ENCODE results near the gene TNFRSF1B.

Gene TNFRSF1B

DNA sequence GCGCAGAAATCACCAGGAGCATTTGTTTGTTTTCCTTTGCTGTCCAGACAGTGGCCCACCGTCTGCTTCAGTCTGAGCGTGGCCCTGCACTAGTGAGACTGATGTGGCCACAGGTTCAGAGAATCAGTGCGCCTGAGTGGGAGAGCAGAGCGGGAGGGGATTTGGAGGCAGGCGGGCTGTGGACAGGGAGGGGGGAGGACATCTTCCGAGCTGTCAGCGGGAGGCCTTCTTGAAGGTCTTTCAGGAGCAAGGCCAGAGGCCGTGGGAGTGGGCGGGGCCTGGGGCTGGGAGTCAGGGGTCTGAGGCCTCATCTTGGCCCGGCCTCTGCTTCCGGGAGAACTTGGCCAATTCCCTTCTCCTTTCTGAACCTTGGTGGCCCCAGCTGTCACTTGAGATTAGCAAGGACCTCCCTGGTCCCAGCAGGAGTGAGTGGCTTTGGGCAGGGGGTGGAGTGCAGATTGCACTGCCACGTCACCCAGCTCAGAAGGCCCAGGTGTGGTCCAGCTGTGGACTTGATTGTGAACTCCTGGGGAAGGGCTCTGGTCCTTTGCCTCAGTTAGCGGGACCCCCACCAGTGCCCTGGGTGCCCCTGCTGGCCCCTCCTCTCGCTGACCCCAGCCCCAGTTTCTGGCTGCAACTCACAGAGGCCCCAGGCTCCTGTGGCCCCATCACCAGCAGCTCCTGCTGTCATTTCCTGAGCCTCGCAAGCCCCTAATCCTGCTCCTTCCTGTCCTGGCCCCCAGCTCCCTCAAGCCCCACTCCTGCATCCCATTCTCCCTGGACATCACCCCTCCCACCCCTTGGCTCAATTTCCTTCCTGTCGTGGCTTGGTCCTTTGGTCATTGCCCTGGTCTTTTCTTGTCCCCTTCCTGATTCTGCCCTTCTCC is 8.4 kb downstream of the TNFRSF1B start:
- DNase-seq, result peak in 4 of 56 donors; percentile 14 to 30 (median 21)

DNA sequence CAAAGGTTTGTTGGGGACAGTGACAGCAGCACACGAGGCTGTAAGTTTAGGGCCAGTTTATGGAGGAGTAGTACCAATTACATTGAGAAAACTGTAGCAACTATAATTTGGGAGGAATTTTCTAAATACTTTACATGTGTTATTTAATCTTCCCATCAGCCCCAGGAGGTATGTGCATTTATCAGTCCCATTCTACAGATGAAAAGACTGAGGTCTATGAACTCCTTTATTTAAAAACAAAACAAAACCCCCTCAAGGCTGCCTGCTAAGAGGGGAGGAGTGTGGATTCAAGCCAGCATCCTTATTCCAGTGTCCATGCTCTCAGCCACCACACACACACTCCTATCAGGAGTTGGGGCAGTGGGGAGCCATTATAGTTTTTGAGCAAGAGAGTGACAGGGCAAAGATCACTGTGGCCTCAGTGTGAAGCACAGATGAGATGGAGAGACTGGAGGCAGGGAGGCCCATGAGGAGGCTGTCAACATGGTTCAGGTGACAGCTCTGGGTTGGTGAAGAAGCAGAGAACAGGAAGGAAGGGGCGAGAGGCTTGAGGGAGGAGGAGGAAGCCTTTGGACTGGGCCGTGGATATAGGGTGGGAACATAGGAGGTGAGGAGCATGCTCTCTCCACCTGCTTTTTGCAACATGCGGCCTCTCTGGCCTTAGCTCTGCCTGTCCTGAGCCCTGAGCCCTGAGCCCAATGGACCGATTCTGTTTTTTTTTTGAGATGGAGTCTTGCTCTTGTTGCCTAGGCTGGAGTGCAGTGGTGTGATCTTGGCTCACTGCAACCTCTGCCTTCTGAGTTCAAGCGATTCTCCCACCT is 9.7 kb downstream of the TNFRSF1B start:
- no peak for DNase-seq

DNA sequence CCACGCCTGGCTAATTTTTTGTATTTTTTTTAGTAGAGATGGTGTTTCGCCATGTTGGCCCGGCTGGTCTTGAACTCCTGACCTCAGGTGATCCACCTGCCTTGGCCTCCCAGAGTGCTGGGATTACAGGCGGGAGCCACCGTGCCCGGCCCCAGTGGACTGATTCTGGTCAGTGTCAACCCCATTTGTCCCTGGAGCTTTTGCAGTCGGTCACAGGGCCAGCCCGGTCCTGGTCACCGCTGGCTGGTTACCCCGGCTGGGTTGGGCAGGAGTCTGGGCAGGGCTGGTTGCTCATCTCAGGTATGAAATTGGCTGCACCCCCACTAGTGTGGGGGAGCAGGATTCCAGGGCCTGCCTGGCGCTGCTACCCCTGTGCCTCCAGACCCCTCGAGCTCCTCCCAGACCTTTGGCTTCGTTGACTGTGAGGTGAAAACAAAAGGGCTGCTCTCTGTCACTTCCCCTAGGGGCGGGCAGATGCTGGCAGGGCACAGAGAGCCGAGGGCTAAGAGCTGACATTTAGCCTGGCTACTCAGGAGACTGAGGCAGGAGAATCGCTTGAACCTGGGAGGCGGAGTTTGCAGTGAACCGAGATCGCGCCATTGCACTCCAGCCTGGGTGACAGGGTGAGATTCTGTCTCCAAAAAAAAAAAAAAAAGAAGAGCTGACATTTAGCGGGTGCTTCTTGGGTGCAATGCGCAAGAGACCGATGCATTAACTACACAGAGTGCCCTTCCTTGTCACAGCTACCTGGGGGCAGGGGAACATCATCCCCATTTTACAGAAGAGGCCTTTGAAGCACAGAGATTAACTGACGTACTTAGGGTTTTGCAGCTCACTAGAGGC is 10.6 kb downstream of the TNFRSF1B start:
- DNase-seq, result no peak

DNA sequence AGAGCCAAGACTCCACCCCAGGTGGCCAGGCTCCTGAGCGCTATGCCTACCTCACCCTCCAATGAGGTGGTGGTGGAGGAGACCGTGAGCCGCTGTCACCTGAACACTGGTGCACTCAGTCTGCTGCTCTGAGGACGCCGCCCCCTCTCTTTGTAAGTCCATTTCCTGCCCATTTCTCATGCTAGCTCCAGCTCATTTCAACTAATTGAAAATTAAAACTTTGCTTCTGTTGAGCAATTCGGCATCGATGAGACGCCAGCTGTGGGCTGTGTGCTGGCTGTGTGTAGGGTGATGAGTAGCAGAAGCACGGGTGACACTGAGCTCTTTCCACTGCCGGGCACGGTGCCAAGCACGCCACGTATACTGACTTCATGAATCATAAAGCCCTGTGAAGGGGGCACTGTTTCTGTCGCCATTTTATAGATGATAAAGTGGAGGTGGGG is 11.2 kb downstream of the TNFRSF1B start:
- DNase-seq, result peak in 6 of 56 donors; percentile 10 to 62 (median 27)

DNA sequence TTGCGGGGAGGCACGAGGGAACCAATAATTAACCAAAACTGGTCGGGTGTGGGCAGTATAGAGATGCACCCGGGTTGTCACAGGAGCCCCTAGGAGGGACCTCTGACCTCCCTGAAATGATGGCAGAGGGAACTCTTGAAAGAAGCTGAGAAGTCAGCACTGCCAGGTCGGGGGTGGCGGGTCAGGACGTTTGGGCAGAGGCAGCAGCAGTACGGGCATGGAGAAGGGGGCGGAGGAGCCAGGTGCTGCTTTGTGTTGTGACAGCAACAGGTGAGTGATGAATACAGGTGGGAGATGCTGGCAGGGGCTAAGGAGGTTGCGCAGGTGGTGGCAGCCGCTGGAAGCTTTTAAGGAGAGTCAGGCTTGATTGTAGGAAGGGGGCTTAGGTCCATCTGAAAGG is 11.7 kb downstream of the TNFRSF1B start:
- DNase-seq, result no peak

DNA sequence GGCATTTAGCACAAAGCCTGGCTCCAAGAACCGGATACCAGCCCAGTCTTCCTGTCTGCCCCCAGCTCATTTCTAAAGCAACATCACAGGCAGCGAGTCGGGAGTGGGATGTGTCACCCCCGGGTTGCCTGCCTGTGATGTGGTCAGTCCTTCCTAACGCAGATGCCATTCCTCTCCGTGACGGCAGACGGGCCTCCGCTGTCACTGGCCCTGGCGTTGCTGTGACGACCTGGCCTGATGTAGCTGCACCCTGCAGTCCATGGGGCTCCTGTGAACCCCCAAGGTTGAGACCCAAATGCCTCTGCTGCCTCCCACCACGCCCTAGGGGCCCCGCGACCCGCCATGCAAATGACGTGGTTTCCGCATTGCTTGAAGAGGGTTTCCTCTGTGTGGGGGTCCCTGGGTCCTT is 12.3 kb downstream of the TNFRSF1B start:
- peak in 2 of 56 donors; percentile 13 to 17 for DNase-seq

DNA sequence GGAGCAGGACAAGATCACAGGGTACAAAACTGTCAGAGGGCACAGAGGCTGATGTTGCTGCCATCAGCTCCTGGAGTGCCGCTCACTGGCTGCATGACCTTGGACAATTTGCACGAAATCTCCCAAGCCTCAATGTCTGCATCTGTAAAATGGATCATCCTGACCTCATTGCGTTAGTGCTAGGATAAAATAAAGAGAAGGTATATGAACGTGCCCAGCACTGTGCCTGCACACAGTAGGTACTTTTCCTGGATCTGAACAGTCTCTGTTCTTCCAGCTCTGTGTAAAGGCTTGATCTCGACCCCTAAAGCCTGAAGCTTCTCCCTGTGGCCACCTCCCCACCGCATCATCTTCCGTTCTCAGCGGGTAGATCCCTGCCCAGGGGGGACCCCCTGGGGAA is 12.9 kb downstream of the TNFRSF1B start:
- no peak for DNase-seq

DNA sequence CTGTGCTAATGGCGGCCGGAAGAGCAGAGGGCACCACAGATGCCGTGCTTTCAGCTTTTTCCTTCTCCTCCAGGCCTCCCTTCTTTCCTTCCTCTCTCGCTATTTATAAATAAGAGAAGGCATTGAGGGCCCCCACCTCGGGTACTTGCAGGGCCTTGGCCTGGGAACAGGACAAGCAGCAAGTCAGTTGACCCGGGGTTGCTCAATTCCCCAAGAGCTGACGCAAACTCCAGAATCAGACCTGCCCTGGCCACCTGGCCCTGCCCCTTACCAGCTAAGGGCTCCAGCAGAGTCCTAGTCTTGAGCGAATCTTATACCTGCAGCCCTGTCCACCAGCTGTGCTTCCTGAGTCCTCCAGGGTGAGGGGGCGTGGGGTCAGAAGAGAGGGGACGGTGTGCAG is 13.5 kb downstream of the TNFRSF1B start:
- peak in 33 of 56 donors; percentile 3 to 63 (median 28) for DNase-seq

DNA sequence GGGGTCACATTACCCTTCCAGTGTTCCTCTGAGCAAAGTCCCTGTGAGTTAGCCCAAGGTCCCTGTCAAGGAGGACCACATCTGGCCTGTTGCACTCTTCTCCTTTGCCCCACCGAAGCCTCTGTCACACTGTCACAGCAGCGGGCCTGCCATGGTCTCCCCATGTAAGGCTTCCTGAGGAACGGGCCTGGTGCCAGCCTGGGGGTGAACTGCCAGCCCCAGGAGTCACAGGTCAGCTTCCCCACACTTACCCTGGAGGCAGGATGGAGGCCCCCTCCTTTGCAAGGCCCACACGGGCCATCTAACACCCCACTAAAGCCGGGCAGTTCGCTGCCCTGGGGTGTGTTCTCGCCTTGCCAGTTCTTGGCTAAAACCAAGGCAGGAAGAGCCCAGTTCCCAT is 14.1 kb downstream of the TNFRSF1B start:
- no peak for DNase-seq

DNA sequence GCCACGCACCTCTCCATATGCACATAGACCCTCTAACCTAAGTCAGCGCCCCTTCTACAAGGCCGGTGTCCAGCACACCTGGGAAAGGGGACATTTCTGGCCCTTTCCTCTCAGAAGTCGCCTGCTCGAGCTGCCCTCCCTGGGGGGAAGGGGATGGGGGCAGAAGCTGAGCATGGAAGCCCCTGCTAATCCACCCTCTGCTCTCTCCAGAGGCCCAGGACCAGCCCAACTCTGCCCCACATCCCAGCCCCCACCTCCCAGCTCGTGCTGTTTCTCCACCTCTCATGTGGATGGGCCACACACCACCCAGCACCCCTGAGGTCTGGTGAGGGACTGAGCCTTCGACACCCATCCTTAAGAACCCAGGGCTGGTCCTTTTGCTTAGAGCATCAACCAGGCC is 14.8 kb downstream of the TNFRSF1B start:
- DNase-seq, result no peak

DNA sequence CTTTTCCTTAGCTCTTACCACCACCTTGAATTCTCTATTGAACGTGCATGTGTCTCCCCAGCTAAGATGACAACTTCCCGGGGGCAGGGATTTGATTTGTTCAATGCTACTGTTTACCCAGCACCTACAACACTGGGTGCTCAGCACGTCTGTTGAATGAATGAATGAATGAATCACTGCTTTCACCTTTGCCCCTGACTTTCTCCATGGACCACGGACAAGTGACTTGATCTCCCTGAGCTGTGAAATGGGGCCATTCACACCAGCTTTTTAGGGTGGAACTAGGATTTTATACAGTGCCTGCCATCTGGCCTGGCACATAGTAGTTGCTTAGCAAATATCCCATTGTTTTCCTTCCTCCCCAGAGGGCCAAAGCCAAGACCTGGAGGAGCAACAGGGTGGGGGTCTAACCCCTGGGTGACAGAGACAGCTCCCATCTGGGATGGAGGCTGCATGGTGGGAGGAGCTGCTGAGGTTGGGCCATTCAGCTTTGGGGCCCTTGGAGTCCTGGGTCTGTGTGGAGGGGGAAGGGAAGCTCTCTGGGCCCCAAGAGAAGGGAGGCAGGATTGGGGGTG is 15.7 kb downstream of the TNFRSF1B start:
- no peak for DNase-seq

DNA sequence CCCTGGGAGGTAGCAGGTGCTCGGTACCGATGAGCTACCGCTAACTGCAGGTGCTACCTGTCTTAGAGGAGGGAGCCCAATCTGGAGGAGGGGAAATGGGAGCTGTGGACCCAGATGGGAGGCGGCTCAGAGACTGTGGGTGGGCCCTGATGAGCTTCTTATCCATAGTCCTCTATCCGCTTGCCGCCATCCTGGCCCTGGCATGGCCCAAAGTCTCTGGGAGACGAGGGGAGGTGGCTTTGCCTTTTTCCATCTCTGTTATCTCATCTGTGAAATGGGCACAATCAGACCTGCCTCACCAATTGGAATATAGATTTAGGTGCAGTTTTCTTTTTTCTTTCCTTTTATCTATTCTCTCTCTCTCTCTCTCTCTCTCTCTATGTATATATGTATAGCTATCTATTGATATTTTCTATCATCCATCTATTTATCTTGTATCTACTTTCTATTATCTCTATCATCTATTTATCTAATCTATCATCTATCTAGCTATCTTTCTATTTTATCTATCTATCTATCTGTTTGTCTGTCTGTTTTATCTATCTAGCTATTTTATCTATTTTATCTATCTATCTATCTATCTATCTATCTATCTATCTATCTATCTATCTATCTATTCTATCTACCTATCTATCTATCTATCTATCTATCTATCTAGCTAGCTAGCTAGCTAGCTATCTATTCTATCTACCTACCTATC is 16.5 kb downstream of the TNFRSF1B start:
- DNase-seq, result no peak

DNA sequence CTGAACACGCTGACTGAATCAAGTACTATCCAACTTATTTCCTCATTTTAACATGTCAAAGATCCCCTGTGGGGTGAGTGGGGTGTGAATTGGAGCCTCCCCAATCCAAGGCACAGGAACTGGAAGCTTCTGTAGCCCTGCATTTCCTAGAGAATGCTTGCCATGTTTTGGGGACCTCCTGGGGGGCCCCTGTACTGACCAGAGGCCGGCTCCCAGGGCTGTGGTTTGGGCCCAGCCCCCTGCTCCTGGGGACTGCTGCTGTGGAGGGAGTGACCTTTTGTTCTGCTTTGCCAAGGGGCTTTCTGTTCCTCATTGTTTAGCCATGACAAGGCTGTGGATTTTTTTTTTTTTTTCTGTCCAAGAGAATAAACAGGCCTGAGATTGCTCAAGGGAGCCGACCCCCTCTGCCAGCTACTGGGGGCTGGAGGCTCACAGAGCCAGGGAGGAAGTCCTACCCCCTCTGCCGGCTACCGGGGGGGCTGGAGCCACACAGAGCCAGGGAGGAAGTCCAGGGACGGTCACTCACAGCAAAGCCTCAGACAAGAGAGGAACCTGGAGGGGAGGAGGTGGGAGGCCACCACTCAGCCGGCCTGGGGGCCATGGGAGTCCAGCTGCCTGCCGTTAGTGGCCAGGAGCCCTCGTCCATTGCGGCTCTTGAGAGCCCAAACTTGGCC is 17.4 kb downstream of the TNFRSF1B start:
- peak in 45 of 56 donors; percentile 6 to 73 (median 35) for DNase-seq

DNA sequence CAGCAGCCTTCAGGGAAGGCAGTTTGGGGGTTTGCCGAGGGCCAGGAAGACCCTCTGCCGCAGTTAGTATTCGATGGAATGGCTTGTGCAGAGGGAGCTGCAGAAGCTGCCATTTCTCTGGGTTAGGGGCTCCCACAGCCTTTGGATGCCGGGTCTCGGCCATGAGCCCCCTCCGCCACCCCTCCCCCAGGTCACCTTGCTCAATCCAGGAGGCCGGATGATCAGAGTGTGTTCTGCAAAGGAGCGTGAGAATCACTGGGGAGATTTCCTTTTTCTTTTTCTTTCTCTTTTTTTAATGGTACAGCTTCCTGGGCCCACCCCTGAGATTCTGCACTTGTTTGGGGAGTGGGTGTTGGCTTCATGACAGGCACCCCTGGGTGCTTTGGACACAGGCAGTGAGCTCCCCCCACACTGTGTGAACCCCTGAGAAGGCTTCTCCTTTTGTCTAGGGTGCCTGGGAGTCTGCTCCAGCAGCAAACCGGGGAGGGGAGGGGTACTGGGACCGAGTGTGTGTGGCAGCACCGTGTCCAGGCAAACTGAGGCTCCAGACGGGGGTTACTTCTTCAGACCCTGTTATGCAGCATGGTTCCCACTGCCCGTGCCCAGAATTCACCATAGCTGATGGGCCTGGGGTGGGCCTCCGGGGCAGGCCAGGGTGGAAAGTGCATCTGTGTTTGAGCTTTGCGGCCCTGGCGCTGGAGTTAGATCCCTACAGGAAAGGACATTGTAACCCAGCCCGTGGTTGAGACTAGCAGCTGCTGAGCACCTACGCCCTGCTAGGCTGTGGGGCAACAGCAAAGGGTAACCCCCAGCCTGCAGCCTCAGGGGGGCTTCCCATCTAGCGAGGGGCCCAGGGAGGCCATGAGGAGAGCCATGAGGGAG is 18.5 kb downstream of the TNFRSF1B start:
- no peak for DNase-seq

DNA sequence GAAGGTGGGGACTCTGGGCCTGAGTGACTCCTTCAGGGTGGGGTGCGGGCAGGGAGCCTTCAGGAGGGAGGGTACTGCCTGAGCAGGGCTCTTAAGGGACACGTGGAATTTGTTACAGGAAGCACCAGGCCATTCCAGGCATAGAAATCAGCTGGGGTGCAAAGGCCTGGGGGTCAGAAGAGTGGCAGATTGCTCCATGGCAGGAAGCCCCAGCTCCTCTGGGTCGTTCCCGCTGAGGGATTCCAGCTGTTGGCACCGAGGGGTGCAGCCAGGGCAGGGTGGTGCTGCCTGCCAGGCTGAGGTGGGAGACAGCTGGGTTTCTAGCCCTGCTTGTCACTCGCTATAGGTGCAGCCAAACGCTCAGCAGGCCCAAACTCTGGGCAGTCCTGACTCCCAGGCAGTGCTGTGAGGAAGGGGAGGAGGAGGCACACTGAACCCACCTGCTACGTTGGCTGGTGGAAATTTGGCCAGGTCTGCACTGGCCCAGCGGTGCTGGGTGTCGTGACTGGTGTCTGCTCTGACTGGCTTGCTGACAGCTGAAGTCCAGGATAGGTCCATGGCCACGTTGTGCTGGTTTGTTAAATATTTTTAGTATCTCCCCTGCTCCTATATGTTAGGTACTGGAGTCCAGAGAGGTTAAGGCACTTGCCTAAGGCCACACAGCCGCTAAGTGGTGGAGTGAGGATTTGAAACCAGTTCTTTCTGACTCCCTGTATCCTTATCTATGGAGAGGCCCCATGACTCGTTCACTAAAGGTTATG is 19.3 kb downstream of the TNFRSF1B start:
- no peak for DNase-seq

DNA sequence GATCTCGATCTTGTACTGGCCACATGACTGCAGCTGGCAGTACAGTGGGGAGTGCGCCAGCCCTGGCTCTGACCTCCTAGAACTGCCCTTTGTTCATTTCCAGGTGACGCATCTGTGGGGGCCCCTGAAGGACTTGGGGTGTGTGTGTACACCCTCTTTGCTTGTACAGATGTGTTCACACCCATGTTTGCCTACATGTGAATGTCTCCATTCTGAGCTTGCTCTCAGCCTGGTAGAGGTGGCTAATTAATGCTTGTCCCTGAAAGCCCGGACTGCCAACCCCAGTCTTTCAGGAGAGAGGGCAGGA is 19.8 kb downstream of the TNFRSF1B start:
- DNase-seq, result no peak

DNA sequence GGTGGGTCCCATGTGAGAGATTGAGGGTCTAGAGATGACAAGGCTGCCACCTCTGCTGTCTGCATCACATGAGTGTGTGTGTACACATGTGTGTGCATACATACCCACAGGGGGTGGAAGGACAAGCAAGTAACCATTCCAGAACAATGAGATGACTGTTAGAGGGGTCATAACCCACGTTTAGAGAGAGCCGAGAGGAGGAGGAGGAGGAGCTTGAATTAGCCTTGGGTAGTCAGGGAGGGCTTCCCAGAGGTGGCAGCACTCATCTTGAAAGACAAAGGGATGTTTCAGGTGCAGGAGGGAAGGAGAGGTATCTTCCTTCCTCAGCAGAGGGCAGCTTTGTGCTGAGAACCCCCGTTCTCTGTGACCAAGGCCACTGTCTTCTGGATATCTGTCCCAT is 21.3 kb downstream of the TNFRSF1B start:
- DNase-seq, result no peak

DNA sequence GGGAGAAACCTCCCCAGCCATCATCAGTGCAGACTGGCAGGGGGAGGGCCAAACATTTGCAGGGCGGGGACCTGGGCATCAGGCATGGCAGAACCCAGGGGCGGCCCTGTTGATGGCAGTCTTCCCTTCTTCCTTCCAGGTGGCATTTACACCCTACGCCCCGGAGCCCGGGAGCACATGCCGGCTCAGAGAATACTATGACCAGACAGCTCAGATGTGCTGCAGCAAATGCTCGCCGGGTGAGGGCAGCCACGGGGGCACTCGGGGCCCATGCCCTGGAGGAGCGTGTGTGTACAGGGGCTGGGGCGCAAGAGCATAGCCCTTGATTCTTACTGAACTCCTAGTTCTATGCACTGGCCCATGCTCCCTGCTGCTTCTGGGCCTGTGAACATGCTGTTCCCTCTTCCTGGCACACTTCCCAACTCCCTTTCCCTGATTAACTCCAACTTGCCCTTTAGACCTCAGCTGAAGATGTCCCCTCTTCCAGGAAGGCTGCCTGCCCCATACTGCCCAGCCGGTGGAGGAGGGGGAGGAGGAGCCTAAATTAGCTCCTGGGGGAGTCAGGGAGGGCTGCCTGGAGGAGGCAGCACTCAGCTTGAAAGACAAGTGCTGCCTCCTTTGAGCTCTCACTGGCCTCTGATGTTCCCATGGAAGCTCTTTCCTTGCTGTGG is 22.0 kb downstream of the TNFRSF1B start:
- DNase-seq, result no peak
